Measurements from ENCODE around the gene SNAI3.
A peak's percentile ranks its signal among the peaks of the same experiment; 100 is the strongest.
"Not testable (repeated sequence)": the region's sequence is repeated elsewhere in the genome, so short reads cannot be mapped to it uniquely, and the experiment has no call there.

The SNAI3 gene

DNA sequence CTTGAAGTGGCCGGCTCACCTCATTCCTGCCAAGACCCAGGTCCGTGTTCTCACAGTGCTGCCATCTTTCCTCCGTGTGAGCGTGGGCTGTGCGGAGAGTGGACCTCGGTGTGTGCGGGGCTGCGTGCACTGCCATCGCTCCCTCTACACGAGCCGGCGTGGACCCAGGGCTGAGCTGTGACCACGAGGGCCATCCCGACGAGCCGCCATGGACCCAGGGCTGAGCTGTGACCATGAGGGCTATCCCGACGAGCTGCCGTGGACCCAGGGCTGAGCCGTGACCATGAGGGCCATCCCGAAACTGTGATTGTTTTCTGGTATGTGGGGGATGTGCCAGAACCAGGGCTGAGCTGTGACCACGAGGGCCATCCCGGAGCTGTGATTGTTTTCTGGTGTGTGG is 14.5 kb downstream of the SNAI3 start:
- Histone ChIP-seq H3K4me3 (ENCODE audit: low read length) (no peak overlapping the region), H3K4me1 (ENCODE audit: insufficient read depth, low read length) (no peaks in the 10 kb centered on the region), H2AFZ (ENCODE audit: low read depth, low read length) (no peak overlapping the region), H3K9me3 (ENCODE audit: low read length) (no peaks in the 10 kb centered on the region), H3K36me3 (ENCODE audit: insufficient read depth, low read length) (peaks cover 2% of the 10 kb centered on the region), H3K27me3 (ENCODE audit: insufficient read depth, low read length) (no peaks in the 10 kb centered on the region)

- H3K36me3 ChIP-seq (ENCODE audit: insufficient read depth, low read length): peaks cover 10% of the 10 kb centered on the region
Measured at GRCh38 chr16:88669980-88670379, 16.3 kb downstream of the SNAI3 start.

GRCh38 chr16:88669493-88669892 is 16.8 kb downstream of the SNAI3 start:
- H3K4me1 ChIP-seq (ENCODE audit: insufficient read depth, low read length); H2AFZ ChIP-seq (ENCODE audit: low read depth, low read length); H3K9me3 ChIP-seq (ENCODE audit: low read length); H3K36me3 ChIP-seq (ENCODE audit: insufficient read depth, low read length); H3K27me3 ChIP-seq (ENCODE audit: insufficient read depth, low read length); H3K4me3 ChIP-seq (ENCODE audit: low read length): not testable (repeated sequence)

More at GRCh38 chr16:88669980-88670379, 16.3 kb downstream of the SNAI3 start:
- no peaks in the 10 kb centered on the region for H3K9me3 ChIP-seq (ENCODE audit: low read length)
- H3K4me3 ChIP-seq (ENCODE audit: low read length): no peak overlapping the region
- no peaks in the 10 kb centered on the region for H3K4me1 ChIP-seq (ENCODE audit: insufficient read depth, low read length)
- H2AFZ ChIP-seq (ENCODE audit: low read depth, low read length): no peak overlapping the region
- no peaks in the 10 kb centered on the region for H3K27me3 ChIP-seq (ENCODE audit: insufficient read depth, low read length)

GRCh38 chr16:88667461-88667860 is 18.8 kb downstream of the SNAI3 start:
- Histone ChIP-seq H3K9me3 (ENCODE audit: low read length) (no peaks in the 10 kb centered on the region), H3K4me3 (ENCODE audit: low read length) (no peak overlapping the region), H3K36me3 (ENCODE audit: insufficient read depth, low read length) (peaks cover 10% of the 10 kb centered on the region), H3K27me3 (ENCODE audit: insufficient read depth, low read length) (no peaks in the 10 kb centered on the region), H2AFZ (ENCODE audit: low read depth, low read length) (no peak overlapping the region), H3K4me1 (ENCODE audit: insufficient read depth, low read length) (no peaks in the 10 kb centered on the region)

DNA sequence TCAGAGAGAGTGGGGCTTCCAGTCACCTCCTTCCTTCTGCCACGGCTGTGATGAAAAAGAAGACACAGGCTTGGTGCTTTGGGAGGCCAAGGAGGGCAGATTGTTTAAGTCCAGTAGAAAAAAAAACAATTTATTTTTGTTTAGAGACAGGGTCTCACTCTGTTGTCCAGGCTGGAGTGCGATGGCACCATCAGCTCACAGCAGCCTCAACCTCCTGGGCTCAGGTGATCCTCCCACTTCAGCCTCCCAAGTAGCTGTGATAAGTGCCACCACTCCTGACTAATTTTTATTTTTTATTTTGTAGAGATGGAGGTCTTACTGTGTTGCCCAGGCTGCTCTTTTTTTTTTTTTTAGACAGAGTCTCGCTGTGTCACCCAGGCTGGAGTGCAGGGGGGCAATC is 20.7 kb downstream of the SNAI3 start:
- H3K27me3 ChIP-seq (ENCODE audit: insufficient read depth, low read length): no peaks in the 10 kb centered on the region
- H3K36me3 ChIP-seq (ENCODE audit: insufficient read depth, low read length): peaks cover 10% of the 10 kb centered on the region
- H2AFZ ChIP-seq (ENCODE audit: low read depth, low read length): no peak overlapping the region
- no peaks in the 10 kb centered on the region for H3K9me3 ChIP-seq (ENCODE audit: low read length)
- peaks cover 11% of the 10 kb centered on the region for H3K4me1 ChIP-seq (ENCODE audit: insufficient read depth, low read length)
- H3K4me3 ChIP-seq (ENCODE audit: low read length): no peak overlapping the region

DNA sequence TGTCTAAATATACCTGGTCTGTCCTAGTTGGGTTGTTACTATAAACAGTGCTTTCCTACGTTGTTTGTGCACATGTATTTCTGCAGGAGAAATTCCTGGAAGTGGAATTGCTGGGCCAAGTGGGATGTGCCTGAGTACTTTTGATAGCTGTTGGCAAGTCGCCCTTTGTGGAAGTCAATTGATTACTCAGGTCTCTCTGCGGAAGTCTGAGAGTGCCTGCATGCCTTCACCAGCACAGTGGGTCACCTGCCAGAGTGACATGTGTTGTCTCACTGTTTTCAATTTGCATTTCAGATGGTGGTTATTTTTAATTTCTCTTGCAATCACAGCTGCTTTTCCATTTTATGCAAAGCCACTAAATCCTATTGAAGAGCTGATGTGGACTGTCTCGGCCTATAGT is 21.2 kb downstream of the SNAI3 start:
- Histone ChIP-seq H3K36me3 (ENCODE audit: insufficient read depth, low read length) (peaks cover 11% of the 10 kb centered on the region), H3K4me3 (ENCODE audit: low read length) (no peak overlapping the region), H3K4me1 (ENCODE audit: insufficient read depth, low read length) (peaks cover 11% of the 10 kb centered on the region), H3K9me3 (ENCODE audit: low read length) (no peaks in the 10 kb centered on the region), H2AFZ (ENCODE audit: low read depth, low read length) (no peak overlapping the region), H3K27me3 (ENCODE audit: insufficient read depth, low read length) (no peaks in the 10 kb centered on the region)

DNA sequence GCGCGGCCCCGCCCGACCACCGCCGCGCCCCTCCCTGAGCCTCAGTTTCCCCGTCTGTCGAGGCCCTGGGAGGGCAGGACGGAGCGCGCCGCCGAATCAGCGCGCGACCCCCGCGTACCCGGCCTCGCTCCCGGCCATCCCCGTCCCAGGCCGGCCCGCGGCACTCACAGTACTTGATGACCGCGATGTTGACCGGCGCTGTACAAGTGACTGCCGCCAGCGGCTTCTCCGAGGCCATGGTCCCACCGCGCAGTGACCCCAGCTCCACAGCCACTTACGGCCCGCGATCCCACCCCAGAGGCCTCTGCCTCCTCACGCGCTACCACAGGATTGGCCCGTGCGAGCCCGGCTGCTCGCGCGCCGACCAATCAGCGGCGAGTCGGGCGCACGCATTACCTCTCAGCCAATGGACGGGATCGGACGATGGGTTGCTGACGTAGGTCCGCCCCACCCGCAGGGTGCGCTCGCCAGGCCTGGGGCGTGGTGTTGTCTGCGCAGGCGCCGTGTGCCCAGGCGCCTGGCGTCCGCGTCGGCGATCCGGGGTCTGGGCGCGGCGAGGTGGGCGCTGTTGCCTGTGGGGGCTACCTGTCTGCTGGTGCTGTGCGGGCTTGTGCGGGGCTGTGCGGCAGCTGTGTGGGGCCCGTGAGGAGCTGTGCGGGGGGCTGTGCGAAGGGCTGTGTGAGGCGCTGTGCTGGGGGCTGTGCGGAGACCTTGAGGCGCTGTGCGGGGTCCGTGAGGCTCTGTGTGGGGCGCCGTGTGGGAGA is 23.3 kb downstream of the SNAI3 start, which contains the start of gene MVD:
TSS of gene MVD (minus strand) at position 249 of the 764 bp plus-strand sequence. CDS start at position 238, 11 bp downstream.
- H3K27me3 ChIP-seq (ENCODE audit: insufficient read depth, low read length): no peaks in the 10 kb centered on the region
- peak within 1 kb of the TSS; percentile 62 for H2AFZ ChIP-seq (ENCODE audit: low read depth, low read length)
- H3K4me1 ChIP-seq (ENCODE audit: insufficient read depth, low read length): peaks cover 11% of the 10 kb centered on the region
- H3K36me3 ChIP-seq (ENCODE audit: insufficient read depth, low read length): peaks cover 20% of the 10 kb centered on the region
- H3K4me3 ChIP-seq (ENCODE audit: low read length): peak within 1 kb of the TSS; percentile 82
- H3K9me3 ChIP-seq (ENCODE audit: low read length): no peaks in the 10 kb centered on the region

- no peaks in the 10 kb centered on the region for H3K27me3 ChIP-seq (ENCODE audit: insufficient read depth, low read length)
- peak overlapping the region; percentile 82 for H3K4me3 ChIP-seq (ENCODE audit: low read length)
- H2AFZ ChIP-seq (ENCODE audit: low read depth, low read length): peak overlapping the region; percentile 12
- peaks cover 27% of the 10 kb centered on the region for H3K36me3 ChIP-seq (ENCODE audit: insufficient read depth, low read length)
- no peaks in the 10 kb centered on the region for H3K9me3 ChIP-seq (ENCODE audit: low read length)
- H3K4me1 ChIP-seq (ENCODE audit: insufficient read depth, low read length): peaks cover 11% of the 10 kb centered on the region
Measured at GRCh38 chr16:88662222-88662842, 24.0 kb downstream of the SNAI3 start.

DNA sequence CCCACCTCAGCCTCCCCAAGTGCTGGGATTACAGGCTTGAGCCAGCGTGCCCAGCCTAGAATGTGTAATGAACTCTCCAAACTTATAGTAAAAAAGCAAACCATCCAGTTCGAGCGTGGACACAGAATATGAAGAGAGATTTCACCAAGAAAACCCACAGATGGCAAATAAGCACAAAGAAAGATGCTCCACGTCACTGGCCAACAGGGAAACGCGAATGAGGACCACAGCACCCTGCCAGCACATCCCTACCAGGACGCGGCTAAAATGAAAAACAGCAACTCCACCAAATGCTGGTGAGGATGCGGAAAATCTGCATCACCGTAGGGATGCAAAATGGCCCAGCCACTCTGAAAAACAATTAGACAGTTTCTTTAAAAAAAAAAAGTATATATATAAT is 24.8 kb downstream of the SNAI3 start:
- peak overlapping the region; percentile 82 for H3K4me3 ChIP-seq (ENCODE audit: low read length)
- H3K4me1 ChIP-seq (ENCODE audit: insufficient read depth, low read length): peaks cover 11% of the 10 kb centered on the region
- peaks cover 35% of the 10 kb centered on the region for H3K36me3 ChIP-seq (ENCODE audit: insufficient read depth, low read length)
- H2AFZ ChIP-seq (ENCODE audit: low read depth, low read length): no peak overlapping the region
- H3K9me3 ChIP-seq (ENCODE audit: low read length): no peaks in the 10 kb centered on the region
- no peaks in the 10 kb centered on the region for H3K27me3 ChIP-seq (ENCODE audit: insufficient read depth, low read length)

GRCh38 chr16:88659160-88659559 is 27.1 kb downstream of the SNAI3 start:
- no peaks in the 10 kb centered on the region for H3K9me3 ChIP-seq (ENCODE audit: low read length)
- H3K4me1 ChIP-seq (ENCODE audit: insufficient read depth, low read length): peaks cover 11% of the 10 kb centered on the region
- peaks cover 51% of the 10 kb centered on the region for H3K36me3 ChIP-seq (ENCODE audit: insufficient read depth, low read length)
- H2AFZ ChIP-seq (ENCODE audit: low read depth, low read length): no peak overlapping the region
- H3K27me3 ChIP-seq (ENCODE audit: insufficient read depth, low read length): no peaks in the 10 kb centered on the region
- no peak overlapping the region for H3K4me3 ChIP-seq (ENCODE audit: low read length)

- no peak overlapping the region for H2AFZ ChIP-seq (ENCODE audit: low read depth, low read length)
- peaks cover 11% of the 10 kb centered on the region for H3K4me1 ChIP-seq (ENCODE audit: insufficient read depth, low read length)
- no peaks in the 10 kb centered on the region for H3K9me3 ChIP-seq (ENCODE audit: low read length)
- no peak overlapping the region for H3K4me3 ChIP-seq (ENCODE audit: low read length)
- H3K27me3 ChIP-seq (ENCODE audit: insufficient read depth, low read length): no peaks in the 10 kb centered on the region
- H3K36me3 ChIP-seq (ENCODE audit: insufficient read depth, low read length): peaks cover 55% of the 10 kb centered on the region
Measured at GRCh38 chr16:88658714-88659113, 27.6 kb downstream of the SNAI3 start.

- no peak overlapping the region for H3K4me3 ChIP-seq (ENCODE audit: low read length)
- no peaks in the 10 kb centered on the region for H3K27me3 ChIP-seq (ENCODE audit: insufficient read depth, low read length)
- H3K4me1 ChIP-seq (ENCODE audit: insufficient read depth, low read length): peaks cover 11% of the 10 kb centered on the region
- H3K36me3 ChIP-seq (ENCODE audit: insufficient read depth, low read length): peaks cover 65% of the 10 kb centered on the region
- H2AFZ ChIP-seq (ENCODE audit: low read depth, low read length): no peak overlapping the region
- H3K9me3 ChIP-seq (ENCODE audit: low read length): no peaks in the 10 kb centered on the region
Measured at GRCh38 chr16:88657371-88657770, 28.9 kb downstream of the SNAI3 start.

DNA sequence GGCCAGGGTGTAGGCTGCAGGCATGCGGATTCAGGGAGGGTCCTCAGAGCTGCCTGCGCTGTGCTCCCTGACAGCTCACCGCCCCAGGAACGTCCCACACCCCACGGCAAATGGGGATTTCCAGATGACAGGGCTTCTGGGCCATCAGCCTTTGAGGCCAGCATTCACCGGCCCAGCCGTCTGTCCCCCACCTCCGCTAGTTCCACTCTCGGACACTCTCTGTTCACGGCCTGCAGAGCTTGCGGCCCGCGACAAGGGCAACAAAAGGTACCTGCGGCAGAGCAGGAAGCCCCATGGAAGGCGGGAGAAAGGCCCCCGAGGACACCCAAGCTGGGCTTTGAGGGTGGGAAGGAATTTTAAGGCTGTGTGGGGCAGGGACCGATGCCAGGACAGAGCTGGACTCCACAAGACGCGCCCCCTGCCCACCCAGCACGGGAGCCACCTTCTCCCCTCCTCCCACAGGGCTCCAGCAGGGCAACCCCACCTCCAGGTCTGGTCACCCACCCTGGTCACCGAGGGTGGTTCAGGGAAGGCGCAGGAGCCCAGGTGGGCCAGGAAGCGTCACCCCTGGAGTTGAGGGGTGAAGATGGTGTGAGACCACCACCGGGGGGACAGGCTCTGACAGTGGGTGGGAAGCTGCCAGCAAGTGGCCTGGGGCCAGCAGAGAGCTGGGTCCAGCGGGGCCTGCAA is 29.9 kb downstream of the SNAI3 start:
- peaks cover 8% of the 10 kb centered on the region for H3K4me1 ChIP-seq (ENCODE audit: insufficient read depth, low read length)
- H3K36me3 ChIP-seq (ENCODE audit: insufficient read depth, low read length): peaks cover 73% of the 10 kb centered on the region
- no peak overlapping the region for H3K4me3 ChIP-seq (ENCODE audit: low read length)
- no peak overlapping the region for H2AFZ ChIP-seq (ENCODE audit: low read depth, low read length)
- H3K9me3 ChIP-seq (ENCODE audit: low read length): no peaks in the 10 kb centered on the region
- H3K27me3 ChIP-seq (ENCODE audit: insufficient read depth, low read length): no peaks in the 10 kb centered on the region

All from neuron (in vitro differentiated cells).